Prostate gland (tissue), 2 donors: ENCODE data around the gene GP9. TPM values are rescaled to one million over a fixed set of nuclear protein-coding genes. Genes with fewer than 3 reads are reported as not detected.

ENCODE experiments used
- DNase-seq: peaks from one replicate; pipeline ENCODE4 v3.0.0-alpha.2; 2019; ENCODE audit warnings: low spot score
- H3K27ac ChIP-seq, 2 donors: fragments of 200-600 bp; sonication (generic); 2 replicates each; pipeline ENCODE4 v1.5.1; 2017 to 2019
- H3K27me3 ChIP-seq: fragments of 200-600 bp; sonication (generic); replicated peaks from 2 replicates; pipeline ENCODE4 v1.5.1; 2019; ENCODE audit not compliant: insufficient read depth
- H3K36me3 ChIP-seq, 2 donors: fragments of 200-600 bp; sonication (generic); 1 replicate in 1 of 2; 2 replicates in 1 of 2; pipeline versions ENCODE4 v1.5.1 to v1.8.1; 2017 to 2019
- H3K4me1 ChIP-seq: fragments of 200-600 bp; sonication (generic); replicated peaks from 2 replicates; pipeline ENCODE4 v1.5.1; 2019
- H3K4me3 ChIP-seq, 2 donors: fragments of 200-600 bp; sonication (generic); 2 replicates each; pipeline ENCODE4 v1.5.1; 2017 to 2019
- H3K9me3 ChIP-seq: fragments of 200-600 bp; sonication (generic); 2 replicates; pipeline ENCODE4 v1.5.1; 2017
- CTCF ChIP-seq, 4 experiments: fragments of 200-600 bp in 2 of 4; fragments of 450-650 bp in 2 of 4; sonication (generic) in 2 of 4; IDR thresholded peaks; 1 replicate in 3 of 4; 2 replicates in 1 of 4; pipeline ENCODE4 v1.5.1; 2016 to 2019; ENCODE audit warnings: antibody characterized with exemption in 4 of 4, mild to moderate bottlenecking in 2 of 4, moderate library complexity in 2 of 4
- POLR2A ChIP-seq: fragments of 450-650 bp; IDR thresholded peaks from one replicate; pipeline ENCODE4 v1.6.1; 2016; ENCODE audit warnings: antibody characterized with exemption, mild to moderate bottlenecking
- POLR2AphosphoS5 ChIP-seq: sonication (generic); formaldehyde crosslinking; IDR thresholded peaks from one replicate; pipeline ENCODE4 v1.6.1; 2017; ENCODE audit warnings: antibody characterized with exemption
- WGBS: methylation state at CpG from one replicate; pipeline ENCODE4 v1.1.5; 2018; 5-methylcytosine and 5-hydroxymethylcytosine counted together
- intact Hi-C: fragments of 100-400 bp; cut with DNase I; formaldehyde crosslinking; loops from one replicate; pipeline ENCODE4 v1.14.2; 2022
- total RNA-seq, 2 donors: library from RNA; depleted of rRNA; stranded (reverse); fragments of >200 nt; gene quantifications; one replicate each; pipeline ENCODE4 v1.1.0, GENCODE V29; 2016

GP9 gene
- total RNA-seq, 2 donors from 2014 or later = not detected

- no peaks in the 10 kb centered on the region for H3K27me3 ChIP-seq
- no peak overlapping the region for H3K4me3 ChIP-seq
- 70% methylated on average over 9 of the region's 9 CpGs for WGBS
- H3K27ac ChIP-seq = no peak overlapping the region
- intact Hi-C loops = no loop called here
- TF ChIP-seq POLR2AphosphoS5 = no peak
- no peak for TF ChIP-seq CTCF (IDR thresholded peaks at IDR 0.05)
- no peak for TF ChIP-seq POLR2A
- no peaks in the 10 kb centered on the region for H3K4me1 ChIP-seq
- DNase-seq = no peak
- no peaks in the 10 kb centered on the region for H3K9me3 ChIP-seq
- H3K36me3 ChIP-seq = no peaks in the 10 kb centered on the region
Measured at GRCh38 chr3:129018751-129019150, 41.8 kb upstream of the GP9 start.

GRCh38 chr3:129019266-129019665, 41.3 kb upstream of the GP9 start:
- Histone ChIP-seq H3K27ac (no peak overlapping the region), H3K9me3 (no peaks in the 10 kb centered on the region), H3K4me1 (no peaks in the 10 kb centered on the region), H3K36me3 (no peaks in the 10 kb centered on the region), H3K27me3 (no peaks in the 10 kb centered on the region), H3K4me3 (no peak overlapping the region)
- DNase-seq = no peak
- TF ChIP-seq POLR2AphosphoS5 (no peak), CTCF (IDR thresholded peaks at IDR 0.05) (no peak), POLR2A (no peak)
- intact Hi-C loops = no loop called here
- 75% methylated on average over 3 of the region's 3 CpGs for WGBS

- H3K27ac ChIP-seq = no peak overlapping the region
- no peaks in the 10 kb centered on the region for H3K4me1 ChIP-seq
- no peaks in the 10 kb centered on the region for H3K36me3 ChIP-seq
- H3K9me3 ChIP-seq = no peaks in the 10 kb centered on the region
- no peak for DNase-seq
- no peak overlapping the region for H3K4me3 ChIP-seq
- TF ChIP-seq CTCF (IDR thresholded peaks at IDR 0.05) = no peak
- intact Hi-C loops = no loop called here
- H3K27me3 ChIP-seq = no peaks in the 10 kb centered on the region
- WGBS = 77% methylated on average over 5 of the region's 5 CpGs
Measured at GRCh38 chr3:129020691-129021090, 39.9 kb upstream of the GP9 start.

GRCh38 chr3:129021140-129021551, 39.4 kb upstream of the GP9 start:
- Histone ChIP-seq H3K36me3 (no peaks in the 10 kb centered on the region), H3K4me3 (no peak overlapping the region), H3K9me3 (no peaks in the 10 kb centered on the region), H3K4me1 (no peaks in the 10 kb centered on the region), H3K27ac (no peak overlapping the region), H3K27me3 (no peaks in the 10 kb centered on the region)
- DNase-seq = no peak
- 74% methylated on average over 6 of the region's 6 CpGs for WGBS
- TF ChIP-seq POLR2AphosphoS5 (no peak), CTCF (IDR thresholded peaks at IDR 0.05) (no peak), POLR2A (no peak)
- intact Hi-C loops = no loop called here

GRCh38 chr3:129022114-129023007, 38.2 kb upstream of the GP9 start:
- WGBS = 71% methylated on average over 15 of the region's 15 CpGs
- H3K27me3 ChIP-seq = no peaks in the 10 kb centered on the region
- H3K4me3 ChIP-seq = no peak overlapping the region
- peak overlapping the region in 1 of 2 donors; percentile 9 for H3K27ac ChIP-seq
- no peaks in the 10 kb centered on the region for H3K9me3 ChIP-seq
- intact Hi-C loops = no loop called here
- no peak for TF ChIP-seq POLR2AphosphoS5
- no peak for TF ChIP-seq CTCF (IDR thresholded peaks at IDR 0.05)
- TF ChIP-seq POLR2A = no peak
- no peak for DNase-seq
- H3K4me1 ChIP-seq = no peaks in the 10 kb centered on the region
- H3K36me3 ChIP-seq = no peaks in the 10 kb centered on the region
